LNCAP (cell line): Measurements from ENCODE around the gene DDX5.
A peak's percentile ranks its signal among the peaks of the same experiment; 100 is the strongest.

Source experiments
- TF ChIP-seq, protein P1 (sequence below): fragments of 450-650 bp; IDR thresholded peaks from 2 replicates; pipeline ENCODE4 v1.5.1; 2017; ENCODE audit warnings: mild to moderate bottlenecking

Gene DDX5

GRCh38 chr17:64509179-64509578 is 3.1 kb upstream of the DDX5 start:
- TF ChIP-seq, protein P1, sequence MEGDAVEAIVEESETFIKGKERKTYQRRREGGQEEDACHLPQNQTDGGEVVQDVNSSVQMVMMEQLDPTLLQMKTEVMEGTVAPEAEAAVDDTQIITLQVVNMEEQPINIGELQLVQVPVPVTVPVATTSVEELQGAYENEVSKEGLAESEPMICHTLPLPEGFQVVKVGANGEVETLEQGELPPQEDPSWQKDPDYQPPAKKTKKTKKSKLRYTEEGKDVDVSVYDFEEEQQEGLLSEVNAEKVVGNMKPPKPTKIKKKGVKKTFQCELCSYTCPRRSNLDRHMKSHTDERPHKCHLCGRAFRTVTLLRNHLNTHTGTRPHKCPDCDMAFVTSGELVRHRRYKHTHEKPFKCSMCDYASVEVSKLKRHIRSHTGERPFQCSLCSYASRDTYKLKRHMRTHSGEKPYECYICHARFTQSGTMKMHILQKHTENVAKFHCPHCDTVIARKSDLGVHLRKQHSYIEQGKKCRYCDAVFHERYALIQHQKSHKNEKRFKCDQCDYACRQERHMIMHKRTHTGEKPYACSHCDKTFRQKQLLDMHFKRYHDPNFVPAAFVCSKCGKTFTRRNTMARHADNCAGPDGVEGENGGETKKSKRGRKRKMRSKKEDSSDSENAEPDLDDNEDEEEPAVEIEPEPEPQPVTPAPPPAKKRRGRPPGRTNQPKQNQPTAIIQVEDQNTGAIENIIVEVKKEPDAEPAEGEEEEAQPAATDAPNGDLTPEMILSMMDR, result no peak

DNA sequence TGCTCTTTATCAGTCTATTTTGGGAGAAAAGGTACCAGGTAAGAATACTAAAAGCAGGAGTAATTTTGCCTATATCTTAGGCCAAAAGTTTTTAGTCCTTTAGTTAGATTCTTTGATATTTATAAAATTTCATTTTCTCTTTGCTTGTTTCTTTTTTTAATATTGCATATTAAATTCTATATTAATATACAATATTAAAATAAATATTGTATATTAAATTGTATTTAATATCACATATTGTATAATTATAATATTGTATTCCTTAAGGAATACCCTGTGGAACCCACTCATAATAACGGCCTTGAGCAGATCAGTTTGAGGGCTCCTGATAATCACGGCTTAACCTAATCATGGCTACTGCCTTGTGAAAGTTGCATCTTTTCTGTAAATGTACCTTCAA is 2.6 kb upstream of the DDX5 start:
- TF ChIP-seq, protein P1, result no peak

DNA sequence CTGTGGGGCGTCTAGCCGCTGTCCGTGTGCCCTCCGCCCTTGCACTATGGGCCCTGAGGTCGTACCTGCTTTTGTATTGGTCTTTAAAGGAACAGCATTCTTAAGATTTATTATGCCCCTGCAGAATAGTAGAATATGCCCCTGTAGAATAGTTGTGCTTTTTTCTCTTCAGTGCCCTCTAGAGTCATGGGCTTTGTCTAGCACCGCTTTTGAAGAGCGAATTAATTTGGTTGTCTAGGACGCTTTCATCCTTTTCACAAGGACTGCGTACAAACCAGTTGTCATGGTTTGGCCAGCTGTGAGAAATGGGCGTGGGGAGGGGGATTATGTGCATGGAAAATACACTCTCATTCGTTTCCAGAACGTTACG is 1.3 kb upstream of the DDX5 start:
- TF ChIP-seq, protein P1, result peak; percentile 60; the same call in 1 of the 2 replicates

GRCh38 chr17:64506576-64507412 is 705 bp upstream of the DDX5 start, which contains the start of gene CEP95:
TSS of gene CEP95 (plus strand) at chr17:64506977. CDS start at chr17:64507098, 121 bp downstream.
- TF ChIP-seq, protein P1, result no peak

GRCh38 chr17:64505340-64506200 is 519 bp downstream of the DDX5 start:
- TF ChIP-seq, protein P1, result no peak

DNA sequence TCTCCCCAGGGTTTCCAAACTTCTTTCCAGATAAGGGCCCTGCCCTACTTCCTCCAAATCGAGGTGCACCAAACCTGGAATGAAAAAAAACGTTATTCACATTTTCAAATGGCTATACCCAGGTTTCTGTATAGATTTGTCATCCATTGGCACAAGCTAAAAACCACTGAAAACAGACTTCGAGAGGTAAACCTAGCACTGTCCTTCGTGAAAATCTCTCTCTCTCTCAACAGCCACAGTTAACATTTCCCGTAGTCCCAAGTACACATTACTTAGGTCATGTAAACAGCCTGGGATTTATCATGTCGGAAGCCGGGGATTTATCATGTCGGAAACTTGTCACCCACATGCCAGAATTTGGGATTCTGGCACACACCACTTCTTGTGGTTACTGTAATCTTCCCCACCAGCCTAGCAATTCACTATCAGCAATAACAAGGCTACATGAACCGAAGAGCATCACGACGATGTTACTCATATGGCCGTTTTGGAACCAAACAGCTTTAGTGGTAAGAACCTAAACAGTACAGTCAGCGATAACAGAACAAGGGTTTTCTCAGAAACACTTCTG is 1.2 kb downstream of the DDX5 start:
- TF ChIP-seq, protein P1, result no peak
